Cerebellar nuclear complex (tissue), 1 donor: ENCODE data around the gene PDE6B.
"Not testable (repeated sequence)": the region's sequence is repeated elsewhere in the genome, so short reads cannot be mapped to it uniquely, and the experiment has no call there.

Experiments
- DNase-seq, 2 experiments: peaks; one replicate each; lab custom pipeline; 2025; lab: John Stamatoyannopoulos, UW

The PDE6B gene

GRCh38 chr4:635851-636627 is 10.7 kb downstream of the PDE6B start:
- DNase-seq = no peak

GRCh38 chr4:636628-637159 is 11.3 kb downstream of the PDE6B start:
- DNase-seq = no peak

DNA sequence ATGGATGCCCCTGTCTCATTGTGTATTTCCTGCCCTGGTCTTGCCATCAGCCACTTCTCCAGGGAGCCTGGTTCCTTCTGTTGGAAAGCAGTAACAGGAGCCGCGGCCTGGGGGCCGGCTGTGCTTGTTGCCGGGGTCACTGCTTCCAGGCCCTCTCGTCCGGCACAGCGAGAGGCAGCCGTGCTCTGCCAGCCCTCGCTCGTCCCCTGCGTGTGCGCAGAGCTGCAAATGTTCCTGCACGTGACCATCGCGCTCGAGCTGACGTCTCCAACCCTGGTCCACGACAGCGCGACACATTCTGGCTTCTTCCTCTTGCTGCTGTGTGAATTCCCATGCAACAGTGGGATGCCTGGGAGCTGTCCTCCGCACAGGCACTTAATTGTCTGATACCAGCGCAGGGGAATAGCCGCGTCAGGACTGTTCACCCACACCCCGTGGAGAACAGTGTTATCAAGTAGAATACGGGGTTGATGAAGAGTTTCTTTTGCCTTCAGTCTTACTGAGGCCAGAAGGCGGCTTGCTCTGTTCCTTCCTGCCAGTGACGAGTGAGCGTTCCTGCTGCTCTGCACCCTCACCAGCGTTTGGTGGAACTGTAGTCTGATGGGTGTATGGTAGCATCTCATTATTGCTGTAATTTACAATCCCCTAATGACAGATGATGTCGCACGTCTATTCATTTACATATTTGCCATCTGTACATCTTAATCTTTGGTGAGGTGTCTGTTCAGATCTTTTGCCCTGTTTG is 12.3 kb downstream of the PDE6B start:
- DNase-seq = peak in 1 of 2 experiments; percentile 31

GRCh38 chr4:642366-642765 is 17.0 kb downstream of the PDE6B start:
- not testable (repeated sequence) for DNase-seq

GRCh38 chr4:646460-646859 is 21.1 kb downstream of the PDE6B start:
- DNase-seq = no peak

DNA sequence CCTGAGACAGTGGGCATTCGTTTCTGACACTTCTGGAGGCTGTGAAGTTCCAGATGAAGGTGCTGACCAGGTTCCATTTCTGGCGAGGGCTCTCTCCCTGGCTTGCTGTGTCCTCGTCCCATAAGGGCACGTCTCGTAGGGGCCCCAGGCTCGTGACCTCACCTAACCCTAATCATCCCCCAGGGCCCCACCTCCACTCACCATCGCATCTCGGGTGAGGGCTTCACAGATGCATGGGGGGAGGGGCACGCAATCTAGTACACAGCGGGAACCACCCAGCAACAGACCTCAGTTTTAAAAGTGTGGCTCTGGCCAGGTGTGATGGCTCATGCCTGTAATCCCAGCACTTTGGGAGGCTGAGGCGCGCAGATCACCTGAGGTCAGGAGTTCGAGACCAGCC is 22.1 kb downstream of the PDE6B start:
- no peak for DNase-seq

DNA sequence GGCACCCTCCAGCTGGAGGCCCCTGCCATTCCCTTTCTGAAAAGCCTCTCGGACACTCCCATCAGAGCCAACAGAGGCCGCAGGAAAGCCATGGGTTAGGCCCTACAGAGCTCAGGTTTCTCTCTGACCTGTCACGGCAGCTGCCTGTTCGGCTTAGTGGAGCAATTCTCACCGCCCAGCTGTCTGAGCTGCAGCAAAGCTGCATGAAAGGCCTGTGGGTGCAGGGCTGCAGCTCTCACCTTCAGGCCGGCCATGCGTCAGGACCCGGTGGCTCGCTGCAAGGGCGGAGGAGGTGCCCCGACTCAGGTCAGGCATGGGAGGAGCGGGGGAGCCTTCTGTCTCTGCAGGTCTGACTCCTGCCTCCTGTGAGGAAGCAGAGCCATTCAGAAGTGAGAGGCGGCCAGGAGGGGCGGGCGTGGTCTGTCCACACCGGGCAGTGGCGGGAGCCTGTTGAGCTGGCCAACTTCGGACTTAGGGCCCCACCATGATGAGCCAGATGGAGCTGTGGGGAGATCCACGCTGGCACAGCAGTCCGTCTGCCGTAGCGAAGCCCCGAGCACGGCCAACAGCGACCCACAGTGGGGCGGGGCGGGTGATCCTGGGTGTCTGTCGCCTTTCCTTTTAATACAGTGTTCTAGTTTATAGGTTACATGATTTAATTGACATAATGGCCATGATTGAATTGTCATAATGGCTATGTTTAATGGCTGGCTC is 23.4 kb downstream of the PDE6B start:
- no peak for DNase-seq

DNA sequence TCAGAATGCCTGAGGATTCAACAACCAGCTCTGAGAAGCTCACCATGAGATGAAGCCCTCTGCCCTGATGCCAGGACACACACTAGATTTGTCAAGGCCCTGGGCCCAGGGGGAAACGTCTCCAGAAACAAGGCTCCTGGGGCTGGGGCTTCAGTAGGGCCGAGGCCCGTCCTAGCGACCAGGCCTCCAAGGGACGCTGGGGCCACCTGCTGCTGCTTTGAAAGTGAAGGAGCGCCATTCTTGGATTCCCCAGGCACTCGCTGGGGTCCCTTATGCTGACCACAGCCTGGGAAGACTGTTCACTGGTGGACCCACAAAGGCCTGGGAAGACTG is 23.9 kb downstream of the PDE6B start:
- no peak for DNase-seq

DNA sequence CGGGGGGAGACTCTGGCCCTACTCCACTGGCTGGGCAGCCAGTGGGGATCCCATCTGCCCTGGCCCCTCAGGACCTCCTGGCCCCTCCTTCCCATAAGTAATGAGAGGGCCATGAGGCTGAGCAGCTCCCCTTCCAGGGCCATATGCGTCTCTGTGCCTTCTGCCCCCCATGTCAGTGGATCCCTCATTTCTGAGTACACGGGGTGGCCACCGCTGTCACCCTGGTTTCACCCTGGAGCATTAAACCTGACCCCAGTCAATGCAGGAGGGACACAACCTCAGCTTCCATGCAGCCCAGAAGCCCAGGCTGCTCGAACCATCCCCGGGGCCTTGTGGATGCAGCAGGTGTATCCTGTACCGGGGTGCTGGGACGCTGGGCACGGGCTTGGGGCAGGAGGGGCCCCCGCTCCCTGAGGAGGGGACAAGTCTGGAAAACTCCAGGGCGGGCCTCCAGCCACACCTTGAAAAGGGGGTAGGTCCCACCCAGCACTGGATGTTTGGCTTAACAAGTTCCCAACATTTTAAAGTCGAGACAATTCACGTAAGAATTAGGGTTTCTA is 24.5 kb downstream of the PDE6B start:
- no peak for DNase-seq

DNA sequence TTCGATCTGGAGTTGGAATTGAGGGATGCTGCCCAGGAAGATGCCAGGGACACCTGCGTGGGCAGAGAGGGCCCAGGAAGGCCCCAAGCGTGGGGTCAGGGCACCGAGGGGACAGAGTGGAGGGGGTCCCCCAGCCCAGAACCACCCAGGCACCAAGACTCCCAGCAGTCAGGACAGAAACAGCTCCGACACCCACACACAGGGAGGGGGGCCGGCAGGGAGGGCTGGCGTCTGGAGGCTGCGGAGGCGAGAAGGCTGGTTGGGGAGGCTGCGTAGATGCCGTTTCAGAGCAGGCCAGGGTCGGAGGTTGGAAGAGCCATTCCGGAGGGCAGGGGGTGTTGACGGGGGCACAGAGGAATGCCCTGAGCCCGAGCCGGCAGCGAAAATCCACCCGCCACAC is 25.1 kb downstream of the PDE6B start:
- no peak for DNase-seq

- DNase-seq = no peak
Measured at GRCh38 chr4:650951-651883, 25.8 kb downstream of the PDE6B start.

GRCh38 chr4:651884-652642 is 26.7 kb downstream of the PDE6B start:
- no peak for DNase-seq

- DNase-seq = no peak
Measured at GRCh38 chr4:653080-653821, 27.9 kb downstream of the PDE6B start.

DNA sequence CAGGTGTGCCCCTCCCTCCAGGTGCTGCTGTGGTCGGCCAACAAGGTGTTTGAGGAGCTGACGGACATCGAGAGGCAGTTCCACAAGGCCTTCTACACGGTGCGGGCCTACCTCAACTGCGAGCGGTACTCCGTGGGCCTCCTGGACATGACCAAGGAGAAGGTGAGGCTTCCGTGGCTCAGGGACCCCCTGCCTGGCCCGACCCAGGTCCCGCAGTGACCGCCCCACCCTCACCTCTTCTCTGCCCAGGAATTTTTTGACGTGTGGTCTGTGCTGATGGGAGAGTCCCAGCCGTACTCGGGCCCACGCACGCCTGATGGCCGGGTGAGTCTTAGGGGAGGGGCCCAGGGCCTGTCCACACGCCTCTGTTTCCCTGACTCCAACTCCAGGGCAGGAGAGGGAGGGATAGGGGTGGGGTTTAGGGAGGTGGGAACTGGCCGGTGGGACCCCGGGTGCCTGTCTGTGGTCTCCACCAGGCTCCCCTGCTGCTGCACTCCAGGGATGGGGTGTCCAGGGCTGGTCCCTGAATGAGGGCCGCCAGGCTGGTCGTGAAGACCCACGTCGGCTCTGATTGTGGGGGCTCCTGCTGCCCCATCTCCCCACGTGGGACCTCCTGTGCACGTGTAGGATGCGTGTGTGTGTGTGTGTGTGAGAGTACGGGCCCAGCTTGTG is 28.6 kb downstream of the PDE6B start:
- DNase-seq = no peak

DNA sequence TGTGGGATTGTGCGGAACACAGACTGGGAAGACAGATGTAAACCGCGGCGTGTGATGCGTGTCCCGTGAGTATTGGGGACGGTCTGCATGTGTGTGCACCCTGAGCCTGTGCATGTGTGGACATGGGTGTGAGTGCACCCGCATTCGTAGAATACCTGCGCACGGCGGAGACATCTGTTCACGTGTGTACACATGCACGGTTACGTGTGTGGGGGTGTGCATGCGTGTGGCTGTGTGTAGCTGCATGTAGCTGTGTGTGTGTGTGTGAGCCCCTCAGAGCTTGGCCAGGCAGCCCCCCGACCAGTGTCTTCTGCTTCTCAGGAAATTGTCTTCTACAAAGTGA is 29.1 kb downstream of the PDE6B start:
- DNase-seq = no peak

DNA sequence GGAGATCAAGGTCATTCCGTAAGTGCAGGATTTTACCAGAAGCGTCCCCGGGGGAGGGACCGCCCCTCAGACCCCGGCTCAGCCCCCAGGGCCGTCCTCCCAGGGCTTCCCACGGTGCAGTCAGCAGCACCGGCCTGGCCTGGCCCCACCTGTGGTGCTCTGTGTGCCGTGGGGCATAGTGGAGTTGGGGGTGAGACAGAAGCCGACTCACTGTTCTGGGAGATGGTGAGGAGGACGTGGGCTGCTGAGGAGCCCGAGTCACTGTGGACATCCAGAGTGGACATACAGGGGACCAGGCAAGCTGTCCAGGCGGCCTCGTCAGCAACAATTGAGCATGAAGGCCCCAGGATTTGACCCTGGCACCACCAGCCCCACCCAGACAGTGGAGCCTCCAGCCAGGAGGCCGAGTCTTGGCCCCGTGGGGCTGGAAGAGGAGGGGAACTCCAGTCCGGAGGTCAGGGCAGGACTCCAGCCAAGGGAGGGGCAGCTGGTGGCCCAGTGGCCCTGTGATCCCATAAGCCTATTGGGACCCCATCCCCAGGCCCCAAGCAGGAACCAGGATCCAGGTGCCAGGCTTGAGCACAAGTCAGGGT is 29.6 kb downstream of the PDE6B start:
- DNase-seq = no peak

GRCh38 chr4:655464-656151 is 30.2 kb downstream of the PDE6B start:
- no peak for DNase-seq
